ENCODE measurements around the gene KMO.

GRCh38 chr1:241640149-241640866, 108.1 kb downstream of the KMO start, which contains the start of the genes CHML and OPN3:
- TF ChIP-seq CTCF (IDR thresholded peaks at IDR 0.05) (no peak), EZH2 (IDR thresholded peaks at IDR 0.05) (no peak), EZH2phosphoT487 (IDR thresholded peaks at IDR 0.05) (no peak)

Data from neural progenitor cell (in vitro differentiated cells).